Measurements from ENCODE around the gene OR13J1. TPM values are rescaled to one million over a fixed set of nuclear protein-coding genes. Genes with fewer than 3 reads are reported as not detected.

The OR13J1 gene
- total RNA-seq, 1 donor from 2014 or later, result not detected

DNA sequence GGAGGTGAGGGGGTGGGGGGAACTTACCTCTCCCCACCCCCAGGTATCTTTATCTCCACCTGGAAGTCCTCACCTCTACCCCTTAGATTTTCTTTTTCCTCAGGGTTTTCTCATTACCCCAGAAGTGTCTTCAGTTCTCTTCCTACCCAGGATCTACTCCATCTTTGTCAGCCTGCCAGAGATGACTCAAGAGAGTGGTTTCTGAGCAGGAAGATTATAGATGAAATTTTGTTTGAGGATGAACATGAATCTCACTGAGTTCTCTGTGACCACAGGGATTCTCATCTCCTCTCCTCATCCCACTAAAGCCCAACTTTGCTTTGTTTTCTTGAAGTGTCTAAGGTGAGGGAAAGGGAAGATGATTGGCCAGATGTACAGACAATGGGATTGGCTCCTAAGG lies 50.1 kb downstream of the OR13J1 start:
- peaks cover 31% of the 10 kb centered on the region for H3K4me1 Mint-ChIP-seq (ENCODE audit: low read depth, unreplicated experiment)
- peaks cover 14% of the 10 kb centered on the region for H3K27me3 Mint-ChIP-seq (ENCODE audit: unreplicated experiment)
- TF ChIP-seq, protein P1, sequence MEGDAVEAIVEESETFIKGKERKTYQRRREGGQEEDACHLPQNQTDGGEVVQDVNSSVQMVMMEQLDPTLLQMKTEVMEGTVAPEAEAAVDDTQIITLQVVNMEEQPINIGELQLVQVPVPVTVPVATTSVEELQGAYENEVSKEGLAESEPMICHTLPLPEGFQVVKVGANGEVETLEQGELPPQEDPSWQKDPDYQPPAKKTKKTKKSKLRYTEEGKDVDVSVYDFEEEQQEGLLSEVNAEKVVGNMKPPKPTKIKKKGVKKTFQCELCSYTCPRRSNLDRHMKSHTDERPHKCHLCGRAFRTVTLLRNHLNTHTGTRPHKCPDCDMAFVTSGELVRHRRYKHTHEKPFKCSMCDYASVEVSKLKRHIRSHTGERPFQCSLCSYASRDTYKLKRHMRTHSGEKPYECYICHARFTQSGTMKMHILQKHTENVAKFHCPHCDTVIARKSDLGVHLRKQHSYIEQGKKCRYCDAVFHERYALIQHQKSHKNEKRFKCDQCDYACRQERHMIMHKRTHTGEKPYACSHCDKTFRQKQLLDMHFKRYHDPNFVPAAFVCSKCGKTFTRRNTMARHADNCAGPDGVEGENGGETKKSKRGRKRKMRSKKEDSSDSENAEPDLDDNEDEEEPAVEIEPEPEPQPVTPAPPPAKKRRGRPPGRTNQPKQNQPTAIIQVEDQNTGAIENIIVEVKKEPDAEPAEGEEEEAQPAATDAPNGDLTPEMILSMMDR (IDR thresholded peaks at IDR 0.05; ENCODE audit: partially characterized antibody, unreplicated experiment), result no peak
- no peak overlapping the region for H3K4me3 Mint-ChIP-seq (ENCODE audit: unreplicated experiment)
- peaks cover 10% of the 10 kb centered on the region for H3K9me3 Mint-ChIP-seq (ENCODE audit: unreplicated experiment)
- H3K27ac Mint-ChIP-seq (ENCODE audit: unreplicated experiment), result no peak overlapping the region
- peaks cover 5% of the 10 kb centered on the region for H3K36me3 Mint-ChIP-seq (ENCODE audit: unreplicated experiment)
- DNase-seq, result no peak

Other genes with a start within 250 kb of the OR13J1 start
- gene SIT1, start 219.5 kb downstream of the OR13J1 start, total RNA-seq (ENCODE audit: unreplicated experiment), result 3.4 TPM
- gene RMRP, start 212.4 kb downstream of the OR13J1 start, total RNA-seq (ENCODE audit: unreplicated experiment), result 35,708 TPM
- 32.5 TPM for gene CCDC107, start 212.1 kb downstream of the OR13J1 start, total RNA-seq (ENCODE audit: unreplicated experiment)
- gene ARHGEF39, start 205.2 kb downstream of the OR13J1 start, total RNA-seq (ENCODE audit: unreplicated experiment), result 2.6 TPM
- not detected for gene CA9, start 196.5 kb downstream of the OR13J1 start, total RNA-seq (ENCODE audit: unreplicated experiment)
- gene TPM2, start 180.5 kb downstream of the OR13J1 start, total RNA-seq (ENCODE audit: unreplicated experiment), result 188 TPM
- 56.2 TPM for gene TLN1, start 138.2 kb downstream of the OR13J1 start, total RNA-seq (ENCODE audit: unreplicated experiment)
- gene CREB3, start 137.7 kb downstream of the OR13J1 start, total RNA-seq (ENCODE audit: unreplicated experiment), result 32.0 TPM
- 287 TPM for gene GBA2, start 121.2 kb downstream of the OR13J1 start, total RNA-seq (ENCODE audit: unreplicated experiment)
- 44.0 TPM for gene RGP1, start 121.1 kb downstream of the OR13J1 start, total RNA-seq (ENCODE audit: unreplicated experiment)
- not detected for gene MSMP, start 116.1 kb downstream of the OR13J1 start, total RNA-seq (ENCODE audit: unreplicated experiment)
- 357 TPM for gene NPR2, start 78.8 kb downstream of the OR13J1 start, total RNA-seq (ENCODE audit: unreplicated experiment)
- gene SPAG8, start 58.1 kb downstream of the OR13J1 start, total RNA-seq (ENCODE audit: unreplicated experiment), result not detected
- gene HINT2, start 55.4 kb downstream of the OR13J1 start, total RNA-seq (ENCODE audit: unreplicated experiment), result 48.1 TPM
- not detected for gene FAM221B, start 41.7 kb downstream of the OR13J1 start, total RNA-seq (ENCODE audit: unreplicated experiment)
- gene TMEM8B, start 41.2 kb downstream of the OR13J1 start, total RNA-seq (ENCODE audit: unreplicated experiment), result 44.4 TPM
- gene HRCT1, start 35.8 kb upstream of the OR13J1 start, total RNA-seq (ENCODE audit: unreplicated experiment), result not detected
- not detected for gene SPAAR, start 39.1 kb upstream of the OR13J1 start, total RNA-seq (ENCODE audit: unreplicated experiment)
- not detected for gene OR2S2, start 87.8 kb upstream of the OR13J1 start, total RNA-seq (ENCODE audit: unreplicated experiment)
- gene RECK, start 166.5 kb upstream of the OR13J1 start, total RNA-seq (ENCODE audit: unreplicated experiment), result 11.1 TPM